ENCODE results near the gene PID1.

GRCh38 chr2:229137639-229138038 lies 133.4 kb downstream of the PID1 start:
- TF ChIP-seq CTCF (IDR thresholded peaks at IDR 0.05) (no peak), EP300 (IDR thresholded peaks at IDR 0.05) (no peak), POLR2A (IDR thresholded peaks at IDR 0.05) (no peak)
